Neural progenitor cell (in vitro differentiated cells): Measurements from ENCODE around the gene ARAF.

ENCODE experiments used
- EZH2 ChIP-seq: fragments of 200-600 bp; sonication (generic); IDR thresholded peaks from 2 replicates; pipeline ENCODE4 v1.6.1; 2017; ENCODE audit warnings: antibody characterized with exemption, mild to moderate bottlenecking, moderate library complexity
- EZH2phosphoT487 ChIP-seq: fragments of 200-600 bp; sonication (generic); IDR thresholded peaks from 2 replicates; pipeline ENCODE4 v1.6.1; 2017; ENCODE audit warnings: antibody characterized with exemption
- TF ChIP-seq, protein P1 (sequence below): fragments of 200-600 bp; sonication (generic); IDR thresholded peaks from 2 replicates; pipeline ENCODE4 v1.5.1; 2017; ENCODE audit warnings: antibody characterized with exemption, mild to moderate bottlenecking

DNA sequence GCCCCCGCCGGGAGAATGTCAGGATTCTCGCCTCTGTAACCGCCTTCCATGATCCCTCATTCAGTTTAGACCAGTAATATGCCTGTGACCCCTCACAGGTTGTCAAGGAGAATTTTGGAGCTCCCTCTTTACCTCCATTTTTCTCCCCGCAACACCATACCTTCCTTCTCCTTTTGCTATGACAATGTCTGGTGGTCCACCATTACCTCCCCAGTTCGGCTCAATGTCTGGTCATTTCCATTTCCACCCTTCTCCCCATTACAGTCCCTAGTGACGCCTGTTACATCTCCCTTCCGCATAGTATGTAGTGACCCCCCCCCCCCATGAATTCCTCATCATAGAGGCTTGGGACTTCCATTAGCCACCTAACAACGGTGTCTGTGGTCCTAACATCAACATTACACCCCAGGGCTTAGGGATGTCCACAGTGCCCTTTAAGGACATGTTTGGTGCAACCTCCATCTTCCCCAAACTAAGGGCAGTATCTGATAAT lies 700 bp downstream of the ARAF start:
- TF ChIP-seq, protein P1, sequence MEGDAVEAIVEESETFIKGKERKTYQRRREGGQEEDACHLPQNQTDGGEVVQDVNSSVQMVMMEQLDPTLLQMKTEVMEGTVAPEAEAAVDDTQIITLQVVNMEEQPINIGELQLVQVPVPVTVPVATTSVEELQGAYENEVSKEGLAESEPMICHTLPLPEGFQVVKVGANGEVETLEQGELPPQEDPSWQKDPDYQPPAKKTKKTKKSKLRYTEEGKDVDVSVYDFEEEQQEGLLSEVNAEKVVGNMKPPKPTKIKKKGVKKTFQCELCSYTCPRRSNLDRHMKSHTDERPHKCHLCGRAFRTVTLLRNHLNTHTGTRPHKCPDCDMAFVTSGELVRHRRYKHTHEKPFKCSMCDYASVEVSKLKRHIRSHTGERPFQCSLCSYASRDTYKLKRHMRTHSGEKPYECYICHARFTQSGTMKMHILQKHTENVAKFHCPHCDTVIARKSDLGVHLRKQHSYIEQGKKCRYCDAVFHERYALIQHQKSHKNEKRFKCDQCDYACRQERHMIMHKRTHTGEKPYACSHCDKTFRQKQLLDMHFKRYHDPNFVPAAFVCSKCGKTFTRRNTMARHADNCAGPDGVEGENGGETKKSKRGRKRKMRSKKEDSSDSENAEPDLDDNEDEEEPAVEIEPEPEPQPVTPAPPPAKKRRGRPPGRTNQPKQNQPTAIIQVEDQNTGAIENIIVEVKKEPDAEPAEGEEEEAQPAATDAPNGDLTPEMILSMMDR: no peak
- TF ChIP-seq EZH2 (no peak), EZH2phosphoT487 (no peak)
